Ishikawa (cell line): ENCODE measurements around the gene NDUFAF2.

ENCODE experiments used
- CREB1 ChIP-seq: IDR thresholded peaks from 2 replicates; pipeline ENCODE4 v1.6.1; 2012; ENCODE audit warnings: low read depth
- EP300 ChIP-seq: IDR thresholded peaks from 2 replicates; pipeline ENCODE4 v1.6.1; 2012; ENCODE audit warnings: borderline replicate concordance
- RAD21 ChIP-seq: IDR thresholded peaks from 2 replicates; pipeline ENCODE4 v1.6.1; 2012; ENCODE audit warnings: low read depth
- TAF1 ChIP-seq: IDR thresholded peaks from 2 replicates; pipeline ENCODE4 v1.6.1; 2012; ENCODE audit warnings: low read depth, mild to moderate bottlenecking

- TF ChIP-seq EP300 (no peak), RAD21 (no peak), CREB1 (no peak), TAF1 (no peak)
Measured at GRCh38 chr5:61141801-61142200, 196.8 kb downstream of the NDUFAF2 start.
